Measurements from ENCODE around the gene P2RY2. TPM values are rescaled to one million over a fixed set of nuclear protein-coding genes. Genes with fewer than 3 reads are reported as not detected.

The P2RY2 gene
- total RNA-seq, 1 donor = 0.36 TPM

DNA sequence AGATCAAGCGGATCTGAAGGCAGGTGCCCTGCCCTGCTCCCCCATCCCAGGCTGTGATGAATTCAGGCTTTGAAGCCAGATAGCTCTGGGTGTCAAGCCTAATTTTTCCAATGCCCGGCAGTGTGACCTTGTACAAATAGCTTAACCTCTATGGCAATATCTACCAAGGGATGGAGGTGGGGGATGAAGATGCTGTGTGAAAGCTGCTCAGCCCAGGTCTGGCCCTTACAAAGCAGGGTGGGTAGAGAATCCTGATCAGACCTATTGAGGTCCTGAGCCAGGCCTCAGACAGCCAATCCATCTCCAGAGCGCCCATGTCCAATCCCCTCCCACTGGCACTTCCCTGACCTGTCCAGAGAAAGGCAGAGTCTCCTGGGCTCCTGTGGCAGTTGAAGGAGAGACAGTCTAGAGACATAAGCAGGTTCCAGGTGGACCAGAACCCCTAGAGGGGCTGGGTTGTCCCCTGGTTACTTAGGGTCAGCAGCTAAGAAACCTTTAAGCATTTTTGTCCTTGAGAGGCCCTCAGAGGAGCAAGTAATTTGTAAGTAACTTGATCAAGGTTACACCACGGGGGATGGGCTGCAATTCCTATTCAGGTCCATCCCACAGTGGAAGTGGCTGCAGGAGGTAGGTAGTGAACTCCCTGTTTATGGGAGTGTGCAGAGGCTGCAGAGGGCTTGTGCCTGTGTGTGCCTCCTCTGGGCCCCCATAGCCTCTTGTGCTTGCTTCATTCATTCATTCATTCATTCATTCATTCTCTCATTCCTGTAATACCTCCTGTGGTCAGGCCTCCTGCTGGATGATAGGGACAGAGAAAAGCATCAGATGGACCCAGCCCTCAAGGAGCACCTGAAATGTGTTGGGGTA, 10.4 kb downstream of the P2RY2 start:
- no peaks in the 10 kb centered on the region for H3K36me3 ChIP-seq (ENCODE audit: insufficient read depth, low read length)
- H2AFZ ChIP-seq (ENCODE audit: low read length) = no peak overlapping the region
- no peak overlapping the region for H3K27ac ChIP-seq (ENCODE audit: low read depth, low read length)
- H3K27me3 ChIP-seq (ENCODE audit: insufficient read depth, low read length) = no peaks in the 10 kb centered on the region
- H3K4me2 ChIP-seq (ENCODE audit: insufficient read depth, low read length) = no peak overlapping the region
- TF ChIP-seq, protein P1, sequence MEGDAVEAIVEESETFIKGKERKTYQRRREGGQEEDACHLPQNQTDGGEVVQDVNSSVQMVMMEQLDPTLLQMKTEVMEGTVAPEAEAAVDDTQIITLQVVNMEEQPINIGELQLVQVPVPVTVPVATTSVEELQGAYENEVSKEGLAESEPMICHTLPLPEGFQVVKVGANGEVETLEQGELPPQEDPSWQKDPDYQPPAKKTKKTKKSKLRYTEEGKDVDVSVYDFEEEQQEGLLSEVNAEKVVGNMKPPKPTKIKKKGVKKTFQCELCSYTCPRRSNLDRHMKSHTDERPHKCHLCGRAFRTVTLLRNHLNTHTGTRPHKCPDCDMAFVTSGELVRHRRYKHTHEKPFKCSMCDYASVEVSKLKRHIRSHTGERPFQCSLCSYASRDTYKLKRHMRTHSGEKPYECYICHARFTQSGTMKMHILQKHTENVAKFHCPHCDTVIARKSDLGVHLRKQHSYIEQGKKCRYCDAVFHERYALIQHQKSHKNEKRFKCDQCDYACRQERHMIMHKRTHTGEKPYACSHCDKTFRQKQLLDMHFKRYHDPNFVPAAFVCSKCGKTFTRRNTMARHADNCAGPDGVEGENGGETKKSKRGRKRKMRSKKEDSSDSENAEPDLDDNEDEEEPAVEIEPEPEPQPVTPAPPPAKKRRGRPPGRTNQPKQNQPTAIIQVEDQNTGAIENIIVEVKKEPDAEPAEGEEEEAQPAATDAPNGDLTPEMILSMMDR (IDR thresholded peaks at IDR 0.05; ENCODE audit: extremely low read depth, low read depth, low read length) = no peak
- H3K79me2 ChIP-seq (ENCODE audit: insufficient read depth, low read length) = no peaks in the 10 kb centered on the region
- no peaks in the 10 kb centered on the region for H4K20me1 ChIP-seq (ENCODE audit: insufficient read depth, low read length)
- no peaks in the 10 kb centered on the region for H3K9me3 ChIP-seq (ENCODE audit: low read depth, low read length)
- H3K4me3 ChIP-seq (ENCODE audit: insufficient read depth, low read length) = no peak overlapping the region
- peak; percentile 76 for DNase-seq (ENCODE audit: insufficient read length, low spot score, missing footprints)
- H3K4me1 ChIP-seq (ENCODE audit: insufficient read depth, low read length) = no peaks in the 10 kb centered on the region

DNA sequence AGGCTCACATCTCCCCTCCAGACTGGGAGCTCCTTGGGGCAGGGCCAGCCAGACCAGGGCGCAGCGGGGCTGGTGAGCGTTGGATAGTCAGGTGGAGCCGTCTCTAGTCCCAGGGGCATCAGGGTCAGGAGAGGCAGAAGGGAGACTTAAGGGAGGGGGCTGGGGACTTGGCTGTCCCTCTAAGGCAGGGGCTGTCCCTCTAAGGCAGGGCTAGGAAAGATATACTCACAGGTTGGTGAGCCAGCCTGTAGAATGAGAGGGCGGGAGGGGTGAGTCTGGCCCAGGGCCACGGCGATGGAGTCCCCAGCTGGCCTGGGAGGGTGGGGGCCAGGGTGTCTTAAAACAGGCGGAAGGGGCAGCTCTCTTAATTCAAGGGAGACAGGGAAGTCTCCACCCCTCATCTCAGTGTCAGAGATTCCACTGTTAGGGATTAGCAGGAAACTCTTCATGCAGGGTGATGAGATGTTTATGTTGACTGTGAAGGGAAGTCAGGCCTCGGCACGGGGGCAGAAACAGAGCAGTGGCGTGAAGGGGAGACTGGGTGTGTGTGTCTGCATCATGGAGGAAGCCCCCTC, 11.3 kb downstream of the P2RY2 start:
- Histone ChIP-seq H3K4me2 (ENCODE audit: insufficient read depth, low read length) (no peak overlapping the region), H3K36me3 (ENCODE audit: insufficient read depth, low read length) (no peaks in the 10 kb centered on the region), H3K4me3 (ENCODE audit: insufficient read depth, low read length) (no peak overlapping the region), H4K20me1 (ENCODE audit: insufficient read depth, low read length) (no peaks in the 10 kb centered on the region), H3K79me2 (ENCODE audit: insufficient read depth, low read length) (no peaks in the 10 kb centered on the region), H2AFZ (ENCODE audit: low read length) (no peak overlapping the region), H3K4me1 (ENCODE audit: insufficient read depth, low read length) (no peaks in the 10 kb centered on the region), H3K27ac (ENCODE audit: low read depth, low read length) (no peak overlapping the region), H3K9me3 (ENCODE audit: low read depth, low read length) (no peaks in the 10 kb centered on the region), H3K27me3 (ENCODE audit: insufficient read depth, low read length) (no peaks in the 10 kb centered on the region)
- TF ChIP-seq, protein P1 (IDR thresholded peaks at IDR 0.05; ENCODE audit: extremely low read depth, low read depth, low read length) = no peak
- no peak for DNase-seq (ENCODE audit: insufficient read length, low spot score, missing footprints)

DNA sequence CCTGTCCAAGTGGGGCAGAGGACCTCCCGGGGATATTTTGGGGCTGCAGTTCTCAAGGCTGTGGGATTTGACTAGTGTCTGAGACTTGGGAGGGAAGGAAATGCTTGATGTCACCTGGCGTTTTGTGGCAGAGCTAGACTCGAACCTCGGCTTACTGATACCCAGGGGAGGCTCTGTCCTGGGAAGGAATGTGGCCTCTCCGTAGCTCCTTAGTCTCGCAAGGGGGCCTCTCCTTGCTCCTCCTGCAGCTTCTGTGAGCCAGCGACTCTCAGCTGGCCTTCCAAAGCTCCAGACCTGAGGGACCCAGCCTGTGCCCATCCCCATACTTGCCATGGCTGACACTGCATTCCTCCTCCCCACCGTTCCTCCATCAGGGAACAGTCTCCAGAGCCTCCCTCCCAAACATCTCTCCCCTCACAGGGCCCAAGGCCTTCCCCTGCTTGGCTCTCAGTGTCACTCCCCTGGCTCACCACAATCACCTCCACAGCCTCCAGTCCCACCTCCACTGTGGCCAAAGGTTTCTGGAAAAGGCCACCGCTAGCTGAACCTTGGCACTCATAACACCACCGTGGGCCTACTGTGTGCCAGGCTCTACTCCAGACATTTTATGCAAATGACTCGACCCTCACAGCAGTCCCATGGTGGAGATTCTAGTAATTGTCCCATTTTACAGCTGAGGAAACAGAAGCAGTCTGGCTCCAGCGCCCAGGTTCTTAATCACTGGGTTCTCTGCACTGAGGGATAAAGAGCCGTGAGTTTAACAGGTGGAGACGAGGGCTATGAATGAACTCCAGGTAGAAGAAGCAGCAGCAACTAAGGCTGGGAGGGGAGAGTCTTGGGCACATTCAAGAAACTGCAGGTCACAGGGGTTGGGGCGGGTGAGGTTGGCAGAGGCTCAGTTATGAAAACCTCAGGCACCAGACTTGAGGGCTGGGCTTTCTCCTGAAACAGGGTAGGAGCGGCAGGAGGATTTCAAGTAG, 12.1 kb downstream of the P2RY2 start:
- no peaks in the 10 kb centered on the region for H3K27me3 ChIP-seq (ENCODE audit: insufficient read depth, low read length)
- H3K79me2 ChIP-seq (ENCODE audit: insufficient read depth, low read length) = no peaks in the 10 kb centered on the region
- H4K20me1 ChIP-seq (ENCODE audit: insufficient read depth, low read length) = no peaks in the 10 kb centered on the region
- no peaks in the 10 kb centered on the region for H3K36me3 ChIP-seq (ENCODE audit: insufficient read depth, low read length)
- H3K9me3 ChIP-seq (ENCODE audit: low read depth, low read length) = no peaks in the 10 kb centered on the region
- H3K4me1 ChIP-seq (ENCODE audit: insufficient read depth, low read length) = no peaks in the 10 kb centered on the region
- H2AFZ ChIP-seq (ENCODE audit: low read length) = no peak overlapping the region
- no peak overlapping the region for H3K4me2 ChIP-seq (ENCODE audit: insufficient read depth, low read length)
- TF ChIP-seq, protein P1 (IDR thresholded peaks at IDR 0.05; ENCODE audit: extremely low read depth, low read depth, low read length) = no peak
- peak; percentile 66 for DNase-seq (ENCODE audit: insufficient read length, low spot score, missing footprints)
- no peak overlapping the region for H3K4me3 ChIP-seq (ENCODE audit: insufficient read depth, low read length)
- no peak overlapping the region for H3K27ac ChIP-seq (ENCODE audit: low read depth, low read length)
